ENCODE data around the gene CYYR1. TPM values are rescaled to one million over a fixed set of nuclear protein-coding genes. Genes with fewer than 3 reads are reported as not detected.

The CYYR1 gene
- total RNA-seq, 1 experiment from 2014 or later: 13.6 TPM

- no peaks in the 10 kb centered on the region for H3K79me2 ChIP-seq (ENCODE audit: insufficient read depth, low read length)
- H3K18ac ChIP-seq (ENCODE audit: insufficient read length, low read depth, low read length): no peak overlapping the region
- no peak overlapping the region for H2BK15ac ChIP-seq (ENCODE audit: low read depth, low read length)
- H4K20me1 ChIP-seq (ENCODE audit: control insufficient read depth, insufficient read depth, insufficient read length): no peaks in the 10 kb centered on the region
- no peak overlapping the region for H3K23ac ChIP-seq (ENCODE audit: insufficient read length, low read depth, low read length)
- H2BK20ac ChIP-seq (ENCODE audit: low read depth, low read length, poor library complexity, severe bottlenecking): no peak overlapping the region
- TF ChIP-seq, protein P1, sequence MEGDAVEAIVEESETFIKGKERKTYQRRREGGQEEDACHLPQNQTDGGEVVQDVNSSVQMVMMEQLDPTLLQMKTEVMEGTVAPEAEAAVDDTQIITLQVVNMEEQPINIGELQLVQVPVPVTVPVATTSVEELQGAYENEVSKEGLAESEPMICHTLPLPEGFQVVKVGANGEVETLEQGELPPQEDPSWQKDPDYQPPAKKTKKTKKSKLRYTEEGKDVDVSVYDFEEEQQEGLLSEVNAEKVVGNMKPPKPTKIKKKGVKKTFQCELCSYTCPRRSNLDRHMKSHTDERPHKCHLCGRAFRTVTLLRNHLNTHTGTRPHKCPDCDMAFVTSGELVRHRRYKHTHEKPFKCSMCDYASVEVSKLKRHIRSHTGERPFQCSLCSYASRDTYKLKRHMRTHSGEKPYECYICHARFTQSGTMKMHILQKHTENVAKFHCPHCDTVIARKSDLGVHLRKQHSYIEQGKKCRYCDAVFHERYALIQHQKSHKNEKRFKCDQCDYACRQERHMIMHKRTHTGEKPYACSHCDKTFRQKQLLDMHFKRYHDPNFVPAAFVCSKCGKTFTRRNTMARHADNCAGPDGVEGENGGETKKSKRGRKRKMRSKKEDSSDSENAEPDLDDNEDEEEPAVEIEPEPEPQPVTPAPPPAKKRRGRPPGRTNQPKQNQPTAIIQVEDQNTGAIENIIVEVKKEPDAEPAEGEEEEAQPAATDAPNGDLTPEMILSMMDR (conservative IDR thresholded peaks at IDR 0.05): no peak
- DNase-seq: no peak
- no peak overlapping the region for H4K8ac ChIP-seq (replicated peaks; ENCODE audit: insufficient read length, low read depth, low read length)
- Mint-ChIP-seq H3K4me3 (no peak overlapping the region), H3K9me3 (no peaks in the 10 kb centered on the region), H3K27me3 (ENCODE audit: low read depth) (no peaks in the 10 kb centered on the region), H3K27ac (no peak overlapping the region; a peak in 1 of 7 replicates), H3K4me1 (peaks cover 6 to 7% of the 10 kb centered on the region in 2 experiments; a peak in 3 of 4 replicates), H3K36me3 (ENCODE audit: insufficient read depth in 1 of 3, low read depth in 3 of 3) (peaks cover 3 to 9% (median 6%) of the 10 kb centered on the region in 3 experiments; a peak in 5 of 7 replicates)
- no peak overlapping the region for H2AFZ ChIP-seq (ENCODE audit: low read length)
- H2AK5ac ChIP-seq (ENCODE audit: insufficient read length, low read length): no peak overlapping the region
- H4K91ac ChIP-seq (ENCODE audit: insufficient read length, low read depth, low read length): no peak overlapping the region
- no peak overlapping the region for H4K5ac ChIP-seq (ENCODE audit: insufficient read length, low read depth, low read length)
- H3T11ph ChIP-seq (ENCODE audit: low read length): no peak overlapping the region
- no peak overlapping the region for H2BK5ac ChIP-seq (ENCODE audit: insufficient read length, low read length)
- no peak overlapping the region for H3K4ac ChIP-seq (ENCODE audit: low read depth, low read length)
- no CpG with 5 or more reads among the region's 2 CpGs for WGBS (ENCODE audit: extremely low coverage, insufficient read length, low lambda C conversion rate)
- H3K56ac ChIP-seq (ENCODE audit: insufficient read length, low read depth, low read length): no peak overlapping the region
- H2BK12ac ChIP-seq (ENCODE audit: insufficient read length, low read depth, low read length): no peak overlapping the region
- no peaks in the 10 kb centered on the region for H3K27me3 ChIP-seq (ENCODE audit: insufficient read depth, low read length)
- no peak overlapping the region for H3K4me2 ChIP-seq (ENCODE audit: insufficient read depth, insufficient read length, low read length)
- no peak overlapping the region for H3K9ac ChIP-seq (ENCODE audit: extremely low read depth, insufficient read length, low read length)
- no peak overlapping the region for H3K14ac ChIP-seq (ENCODE audit: insufficient read depth, low read length)
- H3K23me2 ChIP-seq (ENCODE audit: insufficient read length, low read depth, low read length, poor library complexity, severe bottlenecking): no peaks in the 10 kb centered on the region
- H2BK120ac ChIP-seq (ENCODE audit: low read depth, low read length, poor library complexity, severe bottlenecking): no peak overlapping the region
- no peaks in the 10 kb centered on the region for H3K9me3 ChIP-seq (ENCODE audit: control insufficient read depth, low read depth, low read length)
- H3K27ac ChIP-seq (ENCODE audit: insufficient read length, low read depth, low read length): no peak overlapping the region
- no peaks in the 10 kb centered on the region; the same call in 1 of the 2 replicates for H3K4me1 ChIP-seq (ENCODE audit: insufficient read depth, low read length)
- no peaks in the 10 kb centered on the region for H3K79me1 ChIP-seq (ENCODE audit: insufficient read depth, low read depth, low read length, poor library complexity, severe bottlenecking)
Measured at GRCh38 chr21:26539566-26539965, 33.5 kb downstream of the CYYR1 start.
